IMR-90 (cell line): Measurements from ENCODE around the gene CRTAC1.

ENCODE experiments used
- BHLHE40 ChIP-seq: fragments of 150-350 bp; IDR thresholded peaks from 2 replicates; pipeline ENCODE4 v1.6.1; 2016; ENCODE audit warnings: mild to moderate bottlenecking, low read depth, low read length
- CEBPB ChIP-seq: IDR thresholded peaks from 2 replicates; pipeline ENCODE4 v1.6.1; 2012; ENCODE audit warnings: low read depth, low read length, improper control_type of control experiment
- MAFK ChIP-seq: IDR thresholded peaks from 2 replicates; pipeline ENCODE4 v1.6.1; 2012; ENCODE audit warnings: low read depth, low read length, improper control_type of control experiment
- MAZ ChIP-seq: IDR thresholded peaks from 2 replicates; pipeline ENCODE4 v1.6.1; 2012; ENCODE audit warnings: low read depth, mild to moderate bottlenecking, low read length, improper control_type of control experiment, moderate library complexity, borderline replicate concordance
- MXI1 ChIP-seq: IDR thresholded peaks from 2 replicates; pipeline ENCODE4 v1.6.1; 2012; ENCODE audit warnings: low read depth, mild to moderate bottlenecking, low read length, moderate library complexity, borderline replicate concordance
- POLR2A ChIP-seq: IDR thresholded peaks from 2 replicates; pipeline ENCODE4 v1.6.1; 2012; ENCODE audit warnings: mild to moderate bottlenecking, low read depth, low read length
- RAD21 ChIP-seq: IDR thresholded peaks from 2 replicates; pipeline ENCODE4 v1.6.1; 2012; ENCODE audit warnings: low read length, improper control_type of control experiment
- RFX5 ChIP-seq: IDR thresholded peaks from 2 replicates; pipeline ENCODE4 v1.8.0; 2012; ENCODE audit warnings: low read depth, mild to moderate bottlenecking, low read length, moderate library complexity
- SMC3 ChIP-seq: fragments of 150-350 bp; IDR thresholded peaks from 2 replicates; pipeline ENCODE4 v1.6.1; 2016; ENCODE audit warnings: low read depth, mild to moderate bottlenecking, antibody characterized with exemption, low read length, moderate library complexity
- TF ChIP-seq, protein P1 (sequence below): conservative IDR thresholded peaks from 2 replicates; pipeline ENCODE4 v1.5.1; 2012; ENCODE audit warnings: mild to moderate bottlenecking, low read depth, low read length, improper control_type of control experiment
- TF ChIP-seq, protein P2 (sequence below): fragments of 150-350 bp; IDR thresholded peaks from 2 replicates; pipeline ENCODE4 v1.6.1; 2017; ENCODE audit warnings: mild to moderate bottlenecking, antibody characterized with exemption, low read length, low read depth

DNA sequence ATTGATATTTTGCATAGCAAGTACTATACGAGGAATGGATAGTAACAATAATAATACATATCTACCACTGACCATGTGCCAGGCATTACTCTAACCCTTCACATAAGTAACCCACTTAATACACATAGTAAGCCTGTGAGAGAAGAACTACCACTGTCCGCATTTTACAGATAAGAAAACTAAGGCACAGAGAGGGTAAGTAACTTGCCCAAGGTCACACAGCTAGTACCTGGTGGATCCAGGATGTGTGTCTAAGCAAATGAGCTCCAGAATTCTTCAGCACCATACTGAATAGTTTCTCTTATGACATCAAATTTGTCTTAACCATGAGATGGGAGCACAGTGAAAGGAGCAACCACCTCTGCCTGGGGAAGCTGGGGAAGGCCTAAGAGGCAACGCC is 10.2 kb downstream of the CRTAC1 start:
- TF ChIP-seq POLR2A (no peak), SMC3 (no peak), RAD21 (no peak), MAFK (no peak), MAZ (no peak), CEBPB (no peak), MXI1 (no peak), RFX5 (no peak), BHLHE40 (no peak)
- TF ChIP-seq, protein P1, sequence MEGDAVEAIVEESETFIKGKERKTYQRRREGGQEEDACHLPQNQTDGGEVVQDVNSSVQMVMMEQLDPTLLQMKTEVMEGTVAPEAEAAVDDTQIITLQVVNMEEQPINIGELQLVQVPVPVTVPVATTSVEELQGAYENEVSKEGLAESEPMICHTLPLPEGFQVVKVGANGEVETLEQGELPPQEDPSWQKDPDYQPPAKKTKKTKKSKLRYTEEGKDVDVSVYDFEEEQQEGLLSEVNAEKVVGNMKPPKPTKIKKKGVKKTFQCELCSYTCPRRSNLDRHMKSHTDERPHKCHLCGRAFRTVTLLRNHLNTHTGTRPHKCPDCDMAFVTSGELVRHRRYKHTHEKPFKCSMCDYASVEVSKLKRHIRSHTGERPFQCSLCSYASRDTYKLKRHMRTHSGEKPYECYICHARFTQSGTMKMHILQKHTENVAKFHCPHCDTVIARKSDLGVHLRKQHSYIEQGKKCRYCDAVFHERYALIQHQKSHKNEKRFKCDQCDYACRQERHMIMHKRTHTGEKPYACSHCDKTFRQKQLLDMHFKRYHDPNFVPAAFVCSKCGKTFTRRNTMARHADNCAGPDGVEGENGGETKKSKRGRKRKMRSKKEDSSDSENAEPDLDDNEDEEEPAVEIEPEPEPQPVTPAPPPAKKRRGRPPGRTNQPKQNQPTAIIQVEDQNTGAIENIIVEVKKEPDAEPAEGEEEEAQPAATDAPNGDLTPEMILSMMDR, result no peak
- TF ChIP-seq, protein P2, sequence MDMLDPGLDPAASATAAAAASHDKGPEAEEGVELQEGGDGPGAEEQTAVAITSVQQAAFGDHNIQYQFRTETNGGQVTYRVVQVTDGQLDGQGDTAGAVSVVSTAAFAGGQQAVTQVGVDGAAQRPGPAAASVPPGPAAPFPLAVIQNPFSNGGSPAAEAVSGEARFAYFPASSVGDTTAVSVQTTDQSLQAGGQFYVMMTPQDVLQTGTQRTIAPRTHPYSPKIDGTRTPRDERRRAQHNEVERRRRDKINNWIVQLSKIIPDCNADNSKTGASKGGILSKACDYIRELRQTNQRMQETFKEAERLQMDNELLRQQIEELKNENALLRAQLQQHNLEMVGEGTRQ, result no peak
